Activated CD8-positive, alpha-beta T cell treated with anti-CD3 and anti-CD28 coated beads for 36 hours (primary cell): ENCODE results near the gene TMEM233. TPM values are rescaled to one million over a fixed set of nuclear protein-coding genes. Genes with fewer than 3 reads are reported as not detected.

Experiments
- ATAC-seq: fragments of 200-7000 bp; cut with Tn5 transposase; one replicate; pipeline ENCODE4 v1.10.0; 2021; ENCODE audit warnings: mild to moderate bottlenecking, moderate library complexity
- CTCF ChIA-PET: fragments of 350-600 bp; sonication (Branson Sonifier 250); formaldehyde crosslinking; loops from one replicate; lab custom pipeline; 2021; ENCODE audit warnings: antibody characterized with exemption; lab: Charles Lee
- POLR2A ChIA-PET: fragments of 350-600 bp; sonication (Branson Sonifier 250); formaldehyde crosslinking; loops from one replicate; lab custom pipeline; 2021; ENCODE audit warnings: antibody characterized with exemption; lab: Charles Lee
- DNase-seq: peaks from one replicate; pipeline ENCODE4 v3.0.0-alpha.2; 2020
- H3K27ac Mint-ChIP-seq: one replicate; pipeline ENCODE4 v1.8.0; 2021; ENCODE audit warnings: mild to moderate bottlenecking, mixed read lengths
- H3K27me3 Mint-ChIP-seq: one replicate; pipeline ENCODE4 v1.8.0; 2021; ENCODE audit warnings: mixed read lengths
- H3K36me3 Mint-ChIP-seq: one replicate; pipeline ENCODE4 v1.8.0; 2021; ENCODE audit warnings: low read depth, mixed read lengths
- H3K4me1 Mint-ChIP-seq: one replicate; pipeline ENCODE4 v1.8.0; 2021; ENCODE audit warnings: low read depth, mixed read lengths
- H3K4me3 Mint-ChIP-seq: one replicate; pipeline ENCODE4 v1.8.0; 2021; ENCODE audit warnings: mild to moderate bottlenecking, moderate library complexity, mixed read lengths
- H3K9me3 Mint-ChIP-seq: one replicate; pipeline ENCODE4 v1.8.0; 2021; ENCODE audit warnings: mixed read lengths
- CTCF ChIP-seq: fragments of 200-600 bp; IDR thresholded peaks from one replicate; pipeline ENCODE4 v1.8.0; 2022; ENCODE audit warnings: antibody characterized with exemption, mild to moderate bottlenecking
- intact Hi-C: fragments of 100-400 bp; cut with micrococcal nuclease; formaldehyde crosslinking; loops from one replicate; pipeline ENCODE4 v1.10.0; 2022
- total RNA-seq, 2 experiments: library from RNA; stranded (reverse); gene quantifications; one replicate each; pipeline ENCODE4 v1.2.3, GENCODE V29; 2021

The TMEM233 gene
- total RNA-seq, 2 experiments from 2014 or later = not detected

- Mint-ChIP-seq H3K4me3 (no peak overlapping the region), H3K27me3 (no peaks in the 10 kb centered on the region), H3K9me3 (no peaks in the 10 kb centered on the region), H3K27ac (no peak overlapping the region), H3K4me1 (peaks cover 13% of the 10 kb centered on the region), H3K36me3 (peaks cover 13% of the 10 kb centered on the region)
- TF ChIP-seq CTCF = no peak
- CTCF ChIA-PET = interaction anchor here (0.7 kb wide), 1 partner anchor 1328 kb away, joined by 3 read pairs; no protein-coding TSS in a partner anchor
- intact Hi-C loops = no loop called here
- no peak for DNase-seq
- ATAC-seq = no peak
- POLR2A ChIA-PET = no interaction called here
Measured at GRCh38 chr12:119684711-119685369, 91.3 kb downstream of the TMEM233 start.

DNA sequence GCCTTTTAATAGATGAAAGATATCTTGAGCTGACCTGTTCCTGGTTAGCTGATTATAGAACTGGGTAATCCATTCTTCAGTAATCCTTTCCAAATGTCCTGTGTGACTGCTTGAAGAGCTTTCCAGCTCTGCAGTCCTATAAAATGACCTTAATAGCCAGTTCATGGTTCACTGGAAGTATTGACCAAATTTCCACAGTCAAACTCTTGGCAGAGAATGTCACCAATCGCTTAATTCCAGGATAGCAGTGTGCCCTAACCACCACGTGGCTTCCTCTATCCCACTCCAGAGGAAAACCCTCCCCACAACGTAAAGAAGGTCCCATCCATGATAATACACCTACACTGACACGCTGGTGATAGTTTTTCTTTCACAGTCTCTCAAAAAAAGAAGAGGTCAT is 91.8 kb downstream of the TMEM233 start:
- Mint-ChIP-seq H3K27me3 (no peaks in the 10 kb centered on the region), H3K27ac (no peak overlapping the region), H3K4me3 (no peak overlapping the region), H3K4me1 (peaks cover 13% of the 10 kb centered on the region), H3K9me3 (no peaks in the 10 kb centered on the region), H3K36me3 (peaks cover 11% of the 10 kb centered on the region)
- no peak for DNase-seq
- intact Hi-C loops = no loop called here
- ChIA-PET POLR2A (no interaction called here), CTCF (interaction anchor here (0.7 kb wide), 1 partner anchor 1328 kb away, joined by 3 read pairs; no protein-coding TSS in a partner anchor)
- no peak for ATAC-seq
- no peak for TF ChIP-seq CTCF

DNA sequence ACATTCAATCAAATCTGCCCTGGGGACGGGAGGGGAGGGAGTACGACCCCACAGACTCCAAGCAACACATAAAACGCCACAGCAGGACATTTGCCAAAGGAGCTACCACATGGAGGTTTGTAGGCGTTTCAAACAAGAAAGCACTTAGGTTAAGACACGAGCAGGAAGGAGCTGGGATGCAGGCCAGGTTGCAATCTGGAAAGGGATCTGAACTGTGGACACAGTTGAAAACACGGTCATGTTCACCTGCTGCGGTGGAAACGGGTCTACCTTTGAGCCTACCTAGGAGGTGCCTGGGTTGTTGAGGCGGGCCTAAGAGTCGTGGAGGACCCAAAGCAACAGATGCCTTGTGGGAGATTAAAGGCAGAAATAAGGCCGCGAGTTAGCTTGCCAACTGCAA is 92.8 kb downstream of the TMEM233 start:
- Mint-ChIP-seq H3K4me1 (peaks cover 13% of the 10 kb centered on the region), H3K9me3 (no peaks in the 10 kb centered on the region), H3K27ac (no peak overlapping the region), H3K27me3 (no peaks in the 10 kb centered on the region), H3K36me3 (peaks cover 10% of the 10 kb centered on the region), H3K4me3 (no peak overlapping the region)
- no peak for TF ChIP-seq CTCF
- intact Hi-C loops = no loop called here
- ChIA-PET POLR2A (interaction anchor here (1.0 kb wide), 1 partner anchor 37 kb away, joined by 3 read pairs; no protein-coding TSS in a partner anchor), CTCF (no interaction called here)
- no peak for DNase-seq
- ATAC-seq = no peak

- TF ChIP-seq CTCF = no peak
- no peak overlapping the region for H3K27ac Mint-ChIP-seq
- ChIA-PET POLR2A (interaction anchor here (1.0 kb wide), 1 partner anchor 36 kb away, joined by 3 read pairs; no protein-coding TSS in a partner anchor), CTCF (no interaction called here)
- H3K4me1 Mint-ChIP-seq = peaks cover 13% of the 10 kb centered on the region
- peaks cover 10% of the 10 kb centered on the region for H3K36me3 Mint-ChIP-seq
- DNase-seq = no peak
- H3K9me3 Mint-ChIP-seq = no peaks in the 10 kb centered on the region
- H3K4me3 Mint-ChIP-seq = no peak overlapping the region
- H3K27me3 Mint-ChIP-seq = no peaks in the 10 kb centered on the region
- intact Hi-C loops = no loop called here
- ATAC-seq = no peak
Measured at GRCh38 chr12:119686776-119687175, 93.2 kb downstream of the TMEM233 start.

GRCh38 chr12:119687406-119687805 is 93.8 kb downstream of the TMEM233 start:
- ATAC-seq (no peak), DNase-seq (no peak)
- no peak overlapping the region for H3K27ac Mint-ChIP-seq
- ChIA-PET CTCF (no interaction called here), POLR2A (no interaction called here)
- peaks cover 10% of the 10 kb centered on the region for H3K36me3 Mint-ChIP-seq
- TF ChIP-seq CTCF = no peak
- H3K9me3 Mint-ChIP-seq = no peaks in the 10 kb centered on the region
- peaks cover 6% of the 10 kb centered on the region for H3K4me1 Mint-ChIP-seq
- no peak overlapping the region for H3K4me3 Mint-ChIP-seq
- intact Hi-C loops = no loop called here
- no peaks in the 10 kb centered on the region for H3K27me3 Mint-ChIP-seq
